Chondrocyte (in vitro differentiated cells): ENCODE results near the gene UBL7. TPM values are rescaled to one million over a fixed set of nuclear protein-coding genes. Genes with fewer than 3 reads are reported as not detected.

Experiments
- DNase-seq: peaks from one replicate; pipeline ENCODE4 v3.0.0; 2021; ENCODE audit warnings: mixed read lengths, low spot score
- H3K27ac Mint-ChIP-seq: one replicate; pipeline ENCODE4 v1.8.0; 2021; ENCODE audit warnings: mild to moderate bottlenecking, moderate library complexity, mixed read lengths; ENCODE audit not compliant: unreplicated experiment
- H3K27me3 Mint-ChIP-seq: 2 replicates; pipeline ENCODE4 v1.8.0; 2021; ENCODE audit warnings: low read depth, mixed read lengths
- H3K36me3 Mint-ChIP-seq: 2 replicates; pipeline ENCODE4 v1.8.0; 2021; ENCODE audit warnings: low read depth, mixed read lengths
- H3K4me1 Mint-ChIP-seq: 2 replicates; pipeline ENCODE4 v1.8.0; 2021; ENCODE audit warnings: low read depth, mild to moderate bottlenecking, mixed read lengths
- H3K4me3 Mint-ChIP-seq: one replicate; pipeline ENCODE4 v1.8.0; 2021; ENCODE audit warnings: mild to moderate bottlenecking, moderate library complexity, mixed read lengths; ENCODE audit not compliant: unreplicated experiment
- H3K9me3 Mint-ChIP-seq: 2 replicates; pipeline ENCODE4 v1.8.0; 2021; ENCODE audit warnings: low read depth, mixed read lengths
- CTCF ChIP-seq: fragments of 200-600 bp; sonication (generic); IDR thresholded peaks from 2 replicates; pipeline ENCODE4 v1.5.0; 2021; ENCODE audit warnings: antibody characterized with exemption, mild to moderate bottlenecking, moderate library complexity
- total RNA-seq: library from RNA; stranded (reverse); gene quantifications from 3 replicates; pipeline ENCODE4 v1.2.1, GENCODE V29; 2021

Gene UBL7
- total RNA-seq, 1 donor from 2014 or later, result 30.0 TPM

DNA sequence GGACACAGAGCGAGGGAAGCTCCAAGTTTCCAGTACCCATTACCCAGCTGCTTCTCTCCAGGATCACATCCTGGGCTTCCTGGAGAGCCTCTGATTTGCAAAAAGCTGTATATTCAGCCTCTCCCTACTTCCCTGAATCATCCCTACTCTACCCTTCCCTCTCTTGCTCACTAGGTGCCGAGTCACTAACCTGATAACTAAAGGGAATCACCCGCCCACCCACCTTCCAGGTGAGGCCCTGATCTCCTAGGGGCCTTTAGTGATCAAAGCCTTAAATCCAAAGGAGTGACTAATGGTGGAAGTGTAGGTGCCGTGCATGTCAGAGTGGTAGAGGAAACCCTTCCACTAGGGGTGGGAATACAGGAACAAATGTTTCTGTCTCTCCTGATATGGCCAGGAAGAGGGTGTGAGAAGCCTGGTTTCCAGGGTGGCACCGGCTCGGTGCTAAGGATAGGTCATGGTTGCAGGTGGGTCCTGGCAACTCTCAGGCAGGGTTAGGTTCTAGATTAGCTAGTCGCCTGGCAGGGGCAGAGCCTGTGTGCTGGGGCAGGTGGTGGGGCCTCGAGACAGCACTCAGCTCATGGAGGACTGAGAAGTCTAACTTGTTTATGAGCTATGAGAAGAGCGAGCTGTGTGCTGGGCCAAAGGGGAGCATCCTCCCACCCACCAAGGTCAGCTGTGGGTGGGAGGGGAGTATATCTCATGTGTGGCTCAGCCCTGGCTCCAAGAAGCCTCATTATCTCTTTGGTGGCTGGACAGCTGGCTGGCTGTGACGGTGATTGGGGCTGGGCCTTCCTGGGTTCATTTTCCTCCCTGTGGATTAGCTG lies 37.3 kb downstream of the UBL7 start:
- Mint-ChIP-seq H3K27me3 (no peaks in the 10 kb centered on the region), H3K4me1 (peaks cover 32% of the 10 kb centered on the region), H3K27ac (no peak overlapping the region), H3K9me3 (no peaks in the 10 kb centered on the region), H3K4me3 (no peak overlapping the region), H3K36me3 (no peaks in the 10 kb centered on the region)
- DNase-seq, result no peak
- TF ChIP-seq CTCF, result no peak

GRCh38 chr15:74422652-74423430 lies 38.1 kb downstream of the UBL7 start:
- Mint-ChIP-seq H3K36me3 (no peaks in the 10 kb centered on the region), H3K27me3 (no peaks in the 10 kb centered on the region), H3K9me3 (no peaks in the 10 kb centered on the region), H3K4me3 (no peak overlapping the region), H3K27ac (peak overlapping the region; percentile 81), H3K4me1 (peaks cover 32% of the 10 kb centered on the region)
- DNase-seq, result no peak
- TF ChIP-seq CTCF, result no peak

DNA sequence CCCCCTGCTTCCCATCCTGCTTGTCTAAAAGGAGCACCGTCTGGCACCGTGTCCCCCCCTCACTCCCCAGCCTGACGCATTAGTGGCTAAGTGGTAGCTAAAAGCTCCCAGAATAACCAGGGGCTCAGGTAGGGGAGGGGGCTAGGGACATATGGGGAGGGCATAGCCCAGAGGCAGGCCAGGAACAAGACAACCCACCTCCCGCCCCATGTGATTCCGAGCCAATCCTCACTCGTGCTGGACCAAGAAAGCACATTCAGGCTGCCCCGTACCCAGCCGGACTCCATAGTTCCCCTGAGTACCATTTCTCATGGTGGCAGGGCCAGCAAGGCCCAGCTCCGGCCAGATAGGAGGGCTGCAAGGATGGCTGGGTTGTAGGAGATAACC lies 38.7 kb downstream of the UBL7 start:
- Mint-ChIP-seq H3K4me1 (peaks cover 32% of the 10 kb centered on the region), H3K27ac (no peak overlapping the region), H3K4me3 (no peak overlapping the region), H3K9me3 (no peaks in the 10 kb centered on the region), H3K36me3 (no peaks in the 10 kb centered on the region), H3K27me3 (no peaks in the 10 kb centered on the region)
- DNase-seq, result no peak
- TF ChIP-seq CTCF, result no peak

GRCh38 chr15:74421302-74422245 lies 39.4 kb downstream of the UBL7 start:
- Mint-ChIP-seq H3K36me3 (no peaks in the 10 kb centered on the region), H3K4me1 (peaks cover 32% of the 10 kb centered on the region), H3K27me3 (no peaks in the 10 kb centered on the region), H3K27ac (peak overlapping the region; percentile 45), H3K4me3 (no peak overlapping the region), H3K9me3 (no peaks in the 10 kb centered on the region)
- DNase-seq, result no peak
- TF ChIP-seq CTCF, result no peak
